H9 (cell line): Measurements from ENCODE around the gene ASPM. TPM values are rescaled to one million over a fixed set of nuclear protein-coding genes. Genes with fewer than 3 reads are reported as not detected.

ENCODE experiments used
- DNase-seq: peaks from one replicate; pipeline ENCODE4 v3.0.0-alpha.2; 2017
- H2AFZ ChIP-seq: one replicate; pipeline ENCODE4 v1.6.1; 2013; ENCODE audit warnings: mild to moderate bottlenecking, low read length, control low read depth, moderate library complexity
- H2AK5ac ChIP-seq: 2 replicates; pipeline ENCODE4 v1.6.1; 2013; ENCODE audit warnings: low read length, control low read depth, mixed read lengths; ENCODE audit not compliant: insufficient read length
- H2BK120ac ChIP-seq: one replicate; pipeline ENCODE4 v1.6.1; 2013; ENCODE audit warnings: low read depth, mild to moderate bottlenecking, low read length, control low read depth, inconsistent platforms; ENCODE audit not compliant: poor library complexity, severe bottlenecking
- H2BK12ac ChIP-seq: 2 replicates; pipeline ENCODE4 v1.6.1; 2013; ENCODE audit warnings: low read length, control low read depth, mixed read lengths, low read depth; ENCODE audit not compliant: insufficient read length
- H2BK15ac ChIP-seq: 2 replicates; pipeline ENCODE4 v1.6.1; 2013; ENCODE audit warnings: low read depth, low read length, control low read depth
- H2BK20ac ChIP-seq: one replicate; pipeline ENCODE4 v1.6.1; 2013; ENCODE audit warnings: low read depth, mild to moderate bottlenecking, low read length, control low read depth, inconsistent platforms; ENCODE audit not compliant: poor library complexity, severe bottlenecking
- H2BK5ac ChIP-seq: 2 replicates; pipeline ENCODE4 v1.6.1; 2013; ENCODE audit warnings: low read length, control low read depth, mixed read lengths; ENCODE audit not compliant: insufficient read length
- H3K14ac ChIP-seq: 2 replicates; pipeline ENCODE4 v1.6.1; 2013; ENCODE audit warnings: low read length, control low read depth; ENCODE audit not compliant: insufficient read depth
- H3K18ac ChIP-seq: 2 replicates; pipeline ENCODE4 v1.6.1; 2013; ENCODE audit warnings: low read depth, mild to moderate bottlenecking, mixed read lengths, low read length, control low read depth; ENCODE audit not compliant: insufficient read length
- H3K23ac ChIP-seq: 2 replicates; pipeline ENCODE4 v1.6.1; 2013; ENCODE audit warnings: low read length, control low read depth, mixed read lengths, low read depth; ENCODE audit not compliant: insufficient read length
- H3K23me2 ChIP-seq: 2 replicates; pipeline ENCODE4 v1.6.1; 2013; ENCODE audit warnings: low read depth, mild to moderate bottlenecking, mixed read lengths, low read length, control low read depth; ENCODE audit not compliant: insufficient read length, poor library complexity, severe bottlenecking
- H3K27ac ChIP-seq: 2 replicates; pipeline ENCODE4 v1.5.1; 2013; ENCODE audit warnings: low read length, control low read depth, mixed read lengths, low read depth; ENCODE audit not compliant: insufficient read length
- H3K27me3 ChIP-seq: 2 replicates; pipeline ENCODE4 v1.6.1; 2013; ENCODE audit warnings: low read length, control low read depth, inconsistent platforms; ENCODE audit not compliant: insufficient read depth
- H3K4ac ChIP-seq: 2 replicates; pipeline ENCODE4 v1.6.1; 2013; ENCODE audit warnings: low read depth, mild to moderate bottlenecking, control low read depth, inconsistent platforms, low read length, moderate library complexity
- H3K4me1 ChIP-seq: 2 replicates; pipeline ENCODE4 v1.6.1; 2013; ENCODE audit warnings: low read length, control low read depth, inconsistent platforms; ENCODE audit not compliant: insufficient read depth
- H3K4me2 ChIP-seq: 2 replicates; pipeline ENCODE4 v1.6.1; 2013; ENCODE audit warnings: low read length, control low read depth, mixed read lengths; ENCODE audit not compliant: insufficient read length, insufficient read depth
- H3K56ac ChIP-seq: 2 replicates; pipeline ENCODE4 v1.6.1; 2013; ENCODE audit warnings: low read depth, mild to moderate bottlenecking, mixed read lengths, low read length, control low read depth; ENCODE audit not compliant: insufficient read length
- H3K79me1 ChIP-seq: 2 replicates; pipeline ENCODE4 v1.6.1; 2013; ENCODE audit warnings: low read depth, mild to moderate bottlenecking, moderate library complexity, low read length, control low read depth, inconsistent platforms; ENCODE audit not compliant: insufficient read depth, poor library complexity, severe bottlenecking
- H3K79me2 ChIP-seq: 2 replicates; pipeline ENCODE4 v1.6.1; 2013; ENCODE audit warnings: low read length, control low read depth, inconsistent platforms; ENCODE audit not compliant: insufficient read depth
- H3K9ac ChIP-seq: 2 replicates; pipeline ENCODE4 v1.6.1; 2013; ENCODE audit warnings: low read length, control low read depth, mixed read lengths; ENCODE audit not compliant: insufficient read length; ENCODE audit errors: extremely low read depth
- H3K9me3 ChIP-seq: one replicate; pipeline ENCODE4 v1.6.1; 2013; ENCODE audit warnings: low read depth, low read length, inconsistent platforms; ENCODE audit not compliant: control insufficient read depth
- H3T11ph ChIP-seq: one replicate; pipeline ENCODE4 v1.6.1; 2013; ENCODE audit warnings: mild to moderate bottlenecking, low read length, control low read depth, inconsistent platforms
- H4K20me1 ChIP-seq: one replicate; pipeline ENCODE4 v1.6.1; 2013; ENCODE audit not compliant: control insufficient read depth, insufficient read length, insufficient read depth
- H4K5ac ChIP-seq: 2 replicates; pipeline ENCODE4 v1.6.1; 2013; ENCODE audit warnings: low read depth, mild to moderate bottlenecking, mixed read lengths, low read length, control low read depth; ENCODE audit not compliant: insufficient read length
- H4K8ac ChIP-seq: replicated peaks from 2 replicates; pipeline ENCODE4 v1.6.1; 2013; ENCODE audit warnings: low read length, control low read depth, mixed read lengths, low read depth; ENCODE audit not compliant: insufficient read length
- H4K91ac ChIP-seq: 2 replicates; pipeline ENCODE4 v1.6.1; 2013; ENCODE audit warnings: low read depth, mild to moderate bottlenecking, moderate library complexity, mixed read lengths, low read length, control low read depth; ENCODE audit not compliant: insufficient read length
- H3K27ac Mint-ChIP-seq, 3 experiments: 2 replicates in 2 of 3; 3 replicates in 1 of 3; pipeline ENCODE4 v1.8.0; 2020 to 2021; ENCODE audit warnings: mixed read lengths in 3 of 3, mild to moderate bottlenecking in 1 of 3, moderate library complexity in 1 of 3
- H3K27me3 Mint-ChIP-seq: 2 replicates; pipeline ENCODE4 v1.8.0; 2021; ENCODE audit warnings: low read depth, mild to moderate bottlenecking, moderate library complexity, mixed read lengths
- H3K36me3 Mint-ChIP-seq, 3 experiments: 2 replicates in 2 of 3; 3 replicates in 1 of 3; pipeline ENCODE4 v1.8.0; 2020 to 2021; ENCODE audit warnings: low read depth in 3 of 3, mixed read lengths in 3 of 3; ENCODE audit not compliant: insufficient read depth in 1 of 3
- H3K4me1 Mint-ChIP-seq, 2 experiments: 2 replicates each; pipeline ENCODE4 v1.8.0; 2020; ENCODE audit warnings: mixed read lengths in 2 of 2
- H3K4me3 Mint-ChIP-seq, 2 experiments: 2 replicates in 1 of 2; 3 replicates in 1 of 2; pipeline ENCODE4 v1.8.0; 2020 to 2021; ENCODE audit warnings: mild to moderate bottlenecking in 2 of 2, mixed read lengths in 2 of 2, moderate library complexity in 1 of 2
- H3K9me3 Mint-ChIP-seq, 2 experiments: 2 replicates in 1 of 2; 3 replicates in 1 of 2; pipeline ENCODE4 v1.8.0; 2020; ENCODE audit warnings: mild to moderate bottlenecking in 2 of 2, mixed read lengths in 2 of 2, moderate library complexity in 1 of 2
- CTCF ChIP-seq: fragments of 200-600 bp; sonication (generic); conservative IDR thresholded peaks from 3 replicates; pipeline ENCODE4 v1.8.0; 2021; ENCODE audit warnings: antibody characterized with exemption, mild to moderate bottlenecking
- WGBS: extraction: QIAGEN DNeasy Blood & Tissue Kit; methylation state at CpG from one replicate; pipeline ENCODE4 v1.1.7; 2013; ENCODE audit warnings: missing lambda C conversion rate, low lambda C conversion rate, mixed read lengths; ENCODE audit not compliant: insufficient read length; ENCODE audit errors: extremely low coverage; 5-methylcytosine and 5-hydroxymethylcytosine counted together
- total RNA-seq: library from RNA; stranded (reverse); gene quantifications from 2 replicates; pipeline ENCODE4 v1.2.1, GENCODE V29; 2021

ASPM gene
- total RNA-seq, 1 experiment from 2014 or later: 34.9 TPM

DNA sequence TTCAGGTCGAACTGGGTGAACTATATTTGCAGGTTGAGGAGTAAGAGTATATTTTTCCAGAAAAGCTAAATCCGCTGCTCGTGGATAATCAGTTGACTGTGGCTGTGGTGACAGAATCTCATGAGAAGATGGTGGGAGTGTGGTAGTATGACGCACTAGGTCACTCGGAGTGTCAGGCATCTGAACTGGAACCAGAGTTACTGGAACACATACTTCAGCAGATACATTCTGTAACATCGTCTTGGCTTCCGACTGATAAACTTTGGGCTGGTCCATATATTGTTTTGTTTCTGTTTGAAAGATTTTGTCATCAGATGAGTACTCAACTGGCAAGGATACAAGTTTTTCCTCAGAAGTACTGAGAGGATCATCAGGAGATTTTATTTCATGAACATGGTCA, 13.0 kb upstream of the ASPM start:
- no peak overlapping the region for H2AK5ac ChIP-seq
- H3K9ac ChIP-seq: no peak overlapping the region
- no peak overlapping the region for H2BK5ac ChIP-seq
- H2BK120ac ChIP-seq: no peak overlapping the region
- no peak overlapping the region for H2BK15ac ChIP-seq
- H3T11ph ChIP-seq: no peak overlapping the region
- H4K8ac ChIP-seq: no peak overlapping the region
- no peak overlapping the region for H3K4me2 ChIP-seq
- H3K36me3 Mint-ChIP-seq: peaks cover 0 to 7% (median 7%) of the 10 kb centered on the region in 3 experiments; a peak in 5 of 7 replicates
- no peak overlapping the region for H2AFZ ChIP-seq
- H3K23ac ChIP-seq: no peak overlapping the region
- no peak overlapping the region for H3K56ac ChIP-seq
- no peak overlapping the region for H3K4ac ChIP-seq
- no peaks in the 10 kb centered on the region for H3K4me1 ChIP-seq
- no CpG with 5 or more reads among the region's 7 CpGs for WGBS
- DNase-seq: no peak
- TF ChIP-seq CTCF: no peak
- H3K4me1 Mint-ChIP-seq: no peaks in the 10 kb centered on the region
- no peaks in the 10 kb centered on the region for H3K9me3 Mint-ChIP-seq
- no peaks in the 10 kb centered on the region for H3K27me3 Mint-ChIP-seq
- no peak overlapping the region for H2BK20ac ChIP-seq
- no peak overlapping the region for H2BK12ac ChIP-seq
- 0 out of 7 replicates have a peak overlapping the region, but pooled peaks of 1 of the 3 experiments have one; percentile 21 for H3K27ac Mint-ChIP-seq
- no peak overlapping the region for H3K18ac ChIP-seq
- H3K14ac ChIP-seq: no peak overlapping the region
- H4K91ac ChIP-seq: no peak overlapping the region
- no peaks in the 10 kb centered on the region for H3K79me2 ChIP-seq
- no peaks in the 10 kb centered on the region for H3K79me1 ChIP-seq
- H3K9me3 ChIP-seq: no peaks in the 10 kb centered on the region
- H3K23me2 ChIP-seq: no peaks in the 10 kb centered on the region
- no peaks in the 10 kb centered on the region for H4K20me1 ChIP-seq
- no peak overlapping the region for H3K27ac ChIP-seq
- no peak overlapping the region for H4K5ac ChIP-seq
- H3K27me3 ChIP-seq: no peaks in the 10 kb centered on the region
- no peak overlapping the region for H3K4me3 Mint-ChIP-seq
